ENCODE data around the gene ECHS1. TPM values are rescaled to one million over a fixed set of nuclear protein-coding genes. Genes with fewer than 3 reads are reported as not detected.
"Not testable (repeated sequence)": the region's sequence is repeated elsewhere in the genome, so short reads cannot be mapped to it uniquely, and the experiment has no call there.

The ECHS1 gene
- total RNA-seq, 1 experiment from 2014 or later, result 100 TPM

- in situ Hi-C loops (cut with HindIII; ENCODE audit: low pct_unique_long_range_greater_than_20kb, low sequenced_read_pairs), result no loop called here
- no peak for DNase-seq (ENCODE audit: low read depth)
Measured at GRCh38 chr10:133335246-133336117, 37.7 kb downstream of the ECHS1 start.

DNA sequence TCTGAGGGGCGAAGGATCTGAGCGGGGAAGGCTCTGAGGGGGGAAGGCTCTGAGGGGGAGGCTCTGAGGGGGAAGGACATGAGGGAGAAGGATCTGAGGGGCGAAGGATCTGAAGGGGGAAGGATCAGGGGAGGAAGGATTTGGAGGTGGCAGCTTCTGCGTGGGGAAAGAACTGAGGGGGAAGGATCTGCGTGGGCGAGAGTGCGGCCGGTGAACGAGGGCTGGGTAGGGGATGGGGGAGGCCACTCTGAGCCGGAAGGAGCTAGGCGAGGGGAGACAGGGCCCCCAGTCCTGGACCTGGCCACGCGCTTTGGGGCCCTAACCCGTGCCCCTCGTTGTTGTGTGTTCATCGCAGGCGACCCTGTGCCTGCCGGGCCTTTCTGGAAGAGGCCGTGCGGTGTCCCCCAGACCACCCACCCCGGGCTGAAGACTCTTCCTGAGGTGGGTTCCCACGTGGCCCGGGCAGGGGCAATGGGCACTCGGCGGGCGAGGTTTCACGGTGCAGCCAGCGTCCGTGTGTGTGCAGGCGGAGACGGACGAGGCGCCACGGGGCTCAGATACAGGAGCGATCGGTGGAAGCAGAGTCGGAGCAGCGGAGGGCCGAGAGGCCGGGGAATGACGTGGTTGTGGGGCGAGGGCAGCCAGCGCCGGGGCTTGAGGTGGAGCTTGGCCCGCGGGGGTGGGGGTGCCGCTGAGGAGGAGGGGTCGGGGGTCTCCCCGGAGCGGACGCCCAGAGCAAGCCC is 38.5 kb downstream of the ECHS1 start:
- DNase-seq (ENCODE audit: low read depth), result no peak
- in situ Hi-C loops (cut with HindIII; ENCODE audit: low pct_unique_long_range_greater_than_20kb, low sequenced_read_pairs), result no loop called here

GRCh38 chr10:133332936-133333699 is 40.0 kb downstream of the ECHS1 start:
- no peak for DNase-seq (ENCODE audit: low read depth)
- in situ Hi-C loops (cut with HindIII; ENCODE audit: low pct_unique_long_range_greater_than_20kb, low sequenced_read_pairs), result no loop called here

- in situ Hi-C loops (cut with HindIII; ENCODE audit: low pct_unique_long_range_greater_than_20kb, low sequenced_read_pairs), result no loop called here
- peak; percentile 66 for DNase-seq (ENCODE audit: low read depth)
Measured at GRCh38 chr10:133329491-133330202, 43.5 kb downstream of the ECHS1 start.

DNA sequence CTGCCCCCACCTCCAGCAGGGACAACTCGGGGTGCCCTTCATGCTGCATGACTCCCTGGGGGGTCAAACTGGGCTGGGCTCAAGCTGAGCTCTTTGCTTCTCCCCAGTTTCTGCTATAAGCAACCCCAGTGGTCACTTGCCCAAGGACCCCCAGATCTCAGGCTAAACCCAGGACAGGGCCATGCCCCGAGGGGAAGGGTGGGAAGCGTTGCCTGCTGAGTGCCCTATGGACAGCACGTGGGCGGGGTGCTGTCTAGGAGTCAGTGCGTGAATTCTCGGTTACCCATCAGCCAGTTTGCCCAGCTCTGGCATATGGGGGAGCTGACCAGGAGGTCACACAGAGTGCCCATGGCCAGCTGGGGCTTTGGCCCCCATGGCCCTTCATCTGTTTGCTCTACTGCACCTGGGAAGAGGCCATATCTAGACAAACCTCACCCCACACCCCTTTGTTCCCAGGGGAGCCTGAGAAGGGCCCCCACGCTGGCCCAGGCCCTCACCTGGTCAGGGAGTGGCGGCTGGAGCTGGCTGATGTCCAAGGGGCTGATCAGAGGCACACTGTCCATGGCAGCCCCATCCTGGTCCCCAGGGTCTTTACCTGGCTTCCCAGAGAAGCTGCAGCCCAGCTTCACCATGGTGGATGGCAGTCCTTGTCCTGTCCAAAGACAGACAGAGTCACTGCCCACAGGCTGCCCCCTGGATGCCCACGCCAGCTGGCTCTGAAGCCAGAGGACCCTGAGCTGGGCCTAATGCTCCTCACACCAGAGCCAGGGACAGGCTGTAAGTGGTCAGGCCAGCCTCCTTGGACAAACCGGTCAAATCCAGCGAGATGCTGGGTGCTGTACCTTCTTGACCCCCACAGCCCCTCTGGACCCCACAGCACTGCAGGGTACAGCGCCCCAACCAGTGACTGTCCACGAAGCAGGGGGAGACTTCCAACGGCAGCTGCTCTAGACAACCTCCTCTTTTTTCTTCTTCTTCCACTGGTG is 44.5 kb downstream of the ECHS1 start:
- no peak for DNase-seq (ENCODE audit: low read depth)
- in situ Hi-C loops (cut with HindIII; ENCODE audit: low pct_unique_long_range_greater_than_20kb, low sequenced_read_pairs), result no loop called here

DNA sequence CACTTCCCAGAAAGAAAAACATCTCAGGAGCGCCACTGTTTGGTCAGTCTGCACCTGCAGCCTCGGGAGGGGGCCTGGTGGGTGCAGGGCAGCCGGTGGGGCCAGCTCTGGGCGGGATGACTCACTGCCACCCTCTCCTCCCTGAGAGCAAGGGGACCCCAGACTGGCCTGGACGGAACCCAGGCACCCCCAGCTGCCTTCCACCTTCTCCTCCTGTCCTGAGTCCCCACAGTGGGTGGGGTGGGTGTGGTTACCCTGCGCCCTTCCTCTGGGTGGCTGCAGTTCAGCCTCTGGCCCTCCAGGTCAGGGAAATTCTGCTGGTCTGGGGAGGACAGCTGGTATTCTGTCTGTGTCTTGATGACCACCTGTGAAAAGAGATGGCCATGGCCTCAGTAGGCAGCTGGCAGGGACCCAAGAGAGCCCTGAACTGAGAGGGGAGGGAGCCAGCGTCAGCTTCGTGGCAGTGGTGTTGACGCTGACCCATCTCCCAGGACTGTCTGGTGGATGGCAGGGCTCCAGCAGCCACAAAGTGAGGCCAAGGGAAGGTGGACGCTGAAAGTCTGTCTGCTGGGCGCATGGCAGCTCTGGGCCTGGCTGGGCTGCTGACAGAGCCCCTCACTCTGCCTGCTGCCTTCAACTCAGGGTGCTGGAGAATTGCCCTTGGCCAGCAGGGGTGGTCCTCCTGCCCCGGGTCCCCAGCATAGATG is 45.4 kb downstream of the ECHS1 start:
- in situ Hi-C loops (cut with HindIII; ENCODE audit: low pct_unique_long_range_greater_than_20kb, low sequenced_read_pairs), result no loop called here

DNA sequence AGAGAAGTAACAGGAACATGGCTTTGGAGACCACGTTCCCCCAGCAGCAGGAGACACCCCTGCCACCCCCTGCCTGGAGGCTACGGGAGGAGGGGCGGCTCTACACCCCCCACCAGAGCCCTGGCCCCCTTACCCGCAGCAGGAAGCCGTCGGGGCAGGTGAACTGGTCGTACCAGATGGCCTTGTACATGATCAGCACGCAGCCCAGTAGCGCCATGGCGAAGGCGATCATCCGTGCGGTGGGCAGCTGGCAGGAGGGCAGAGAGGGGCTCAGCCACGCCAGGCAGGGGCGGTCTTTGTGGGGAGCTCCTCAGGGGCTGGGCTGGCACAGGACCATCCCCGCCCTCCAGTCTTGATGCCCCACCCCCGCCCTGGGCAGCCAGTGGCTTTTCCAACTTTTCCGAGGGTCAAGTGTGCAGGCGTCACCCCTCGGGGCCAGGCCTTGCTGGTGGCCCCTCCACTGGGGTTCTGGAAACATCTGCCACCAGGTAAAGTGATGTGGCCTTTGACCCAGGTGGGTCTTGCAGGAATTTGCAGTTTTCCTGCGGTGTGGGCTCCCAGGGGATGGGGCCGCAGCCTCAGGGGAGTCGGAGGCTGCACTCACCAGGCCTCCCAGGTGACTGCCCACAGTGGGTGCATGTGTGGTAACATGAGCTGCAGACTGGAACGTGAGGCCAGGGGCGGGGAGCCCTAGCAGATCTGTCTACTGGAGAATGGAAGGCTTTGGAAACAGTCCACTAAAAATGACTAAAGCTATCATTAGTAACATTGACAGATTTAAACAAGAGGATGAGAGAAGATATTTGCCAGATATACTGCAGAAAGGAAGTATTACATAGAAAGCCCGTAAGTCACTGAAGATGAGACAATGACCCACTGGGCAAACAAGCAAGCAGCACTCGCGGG is 46.2 kb downstream of the ECHS1 start:
- DNase-seq (ENCODE audit: low read depth), result no peak
- in situ Hi-C loops (cut with HindIII; ENCODE audit: low pct_unique_long_range_greater_than_20kb, low sequenced_read_pairs), result no loop called here

More for the DNA sequence above, 45.4 kb downstream of the ECHS1 start:
- DNase-seq (ENCODE audit: low read depth), result no peak

- no peak for DNase-seq (ENCODE audit: low read depth)
- in situ Hi-C loops (cut with HindIII; ENCODE audit: low pct_unique_long_range_greater_than_20kb, low sequenced_read_pairs), result no loop called here
Measured at GRCh38 chr10:133326223-133326551, 47.0 kb downstream of the ECHS1 start.

- no peak for DNase-seq (ENCODE audit: low read depth)
- in situ Hi-C loops (cut with HindIII; ENCODE audit: low pct_unique_long_range_greater_than_20kb, low sequenced_read_pairs), result no loop called here
Measured at GRCh38 chr10:133325440-133326222, 47.5 kb downstream of the ECHS1 start.

DNA sequence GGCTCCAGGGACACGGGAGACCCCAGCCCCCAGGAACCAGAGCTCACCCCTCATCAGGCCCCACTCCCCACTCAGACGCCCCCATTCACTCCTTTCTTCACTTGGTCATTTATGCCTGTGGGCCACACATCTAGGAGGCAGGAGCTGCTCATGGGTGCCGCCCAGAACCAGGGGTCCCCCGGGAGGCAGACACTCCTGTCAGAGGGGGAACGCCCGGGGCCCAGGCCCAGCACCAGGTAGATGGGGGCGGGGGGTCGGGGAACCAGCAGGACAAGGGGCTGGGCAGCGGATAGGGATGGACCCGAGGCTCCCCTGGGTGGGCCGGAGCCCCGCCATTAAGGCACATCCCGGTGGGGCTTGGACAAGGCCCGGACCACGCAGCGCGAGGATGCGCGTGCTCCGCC is 48.3 kb downstream of the ECHS1 start:
- in situ Hi-C loops (cut with HindIII; ENCODE audit: low pct_unique_long_range_greater_than_20kb, low sequenced_read_pairs), result no loop called here

DNA sequence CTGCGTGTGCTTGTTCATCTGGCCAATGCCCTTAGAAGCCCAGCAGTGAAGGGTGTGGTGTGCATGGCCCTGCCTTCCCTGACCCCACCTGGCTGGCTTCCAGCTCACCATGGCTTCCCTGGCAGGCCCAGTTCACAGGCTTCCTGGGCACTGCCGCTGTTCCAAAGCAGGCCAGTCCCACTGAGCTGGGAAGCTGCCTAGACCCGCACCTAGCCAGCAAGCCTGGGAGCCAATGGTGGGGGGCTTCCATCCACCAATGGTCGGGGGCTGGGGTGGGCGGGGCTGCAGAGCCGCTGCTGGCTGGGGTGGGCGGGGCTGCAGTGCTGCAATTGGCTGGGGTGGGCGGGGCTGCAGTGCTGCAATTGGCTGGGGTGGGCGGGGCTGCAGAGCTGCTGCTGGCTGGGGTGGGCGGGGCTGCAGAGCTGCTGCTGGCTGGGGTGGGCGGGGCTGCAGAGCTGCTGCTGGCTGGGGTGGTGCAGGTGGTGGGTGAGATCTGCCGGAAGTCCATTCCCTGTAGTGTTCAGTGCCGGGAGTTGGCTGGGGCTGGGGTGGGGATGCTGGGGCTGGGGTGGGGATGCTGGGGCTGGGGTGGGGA is 48.9 kb downstream of the ECHS1 start:
- in situ Hi-C loops (cut with HindIII; ENCODE audit: low pct_unique_long_range_greater_than_20kb, low sequenced_read_pairs), result no loop called here
- peak; percentile 65 for DNase-seq (ENCODE audit: low read depth)

More for the DNA sequence above, 48.3 kb downstream of the ECHS1 start:
- DNase-seq (ENCODE audit: low read depth), result no peak

- in situ Hi-C loops (cut with HindIII; ENCODE audit: low pct_unique_long_range_greater_than_20kb, low sequenced_read_pairs); DNase-seq (ENCODE audit: low read depth): not testable (repeated sequence)
Measured at GRCh38 chr10:133322064-133322709, 51.0 kb downstream of the ECHS1 start.

DNA sequence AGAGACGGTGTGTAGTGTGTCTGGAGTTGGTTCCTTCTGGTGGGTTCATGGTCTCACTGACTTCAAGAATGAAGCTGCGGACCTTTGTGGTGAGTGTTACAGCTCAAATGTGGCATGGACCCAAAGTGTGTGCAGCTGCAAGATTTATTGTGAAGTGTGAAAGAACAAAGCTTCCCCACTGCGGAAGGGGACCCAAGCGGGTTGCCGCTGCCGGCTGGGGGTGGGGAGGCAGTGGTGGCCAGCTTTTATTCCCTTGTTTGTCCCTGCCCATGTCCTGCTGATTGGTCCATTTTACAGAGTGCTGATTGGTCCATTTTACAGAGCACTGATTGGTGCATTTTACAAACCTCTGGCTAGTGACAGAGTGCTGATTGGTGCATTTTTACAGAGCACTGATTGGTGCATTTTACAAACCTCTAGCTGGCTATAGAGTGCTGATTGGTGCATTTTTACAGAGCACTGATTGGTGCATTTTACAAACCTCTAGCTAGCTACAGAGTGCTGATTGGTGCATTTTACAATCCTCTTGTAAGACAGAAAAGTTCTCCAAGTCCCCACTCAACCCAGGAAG is 52.2 kb downstream of the ECHS1 start:
- DNase-seq (ENCODE audit: low read depth); in situ Hi-C loops (cut with HindIII; ENCODE audit: low pct_unique_long_range_greater_than_20kb, low sequenced_read_pairs): not testable (repeated sequence)

All from Caki2 (cell line).